ENCODE measurements around the gene LDB2.
"Not testable (repeated sequence)": the region's sequence is repeated elsewhere in the genome, so short reads cannot be mapped to it uniquely, and the experiment has no call there.

Gene LDB2

GRCh38 chr4:16672421-16672820 is 226.0 kb downstream of the LDB2 start:
- DNase-seq, result no peak

GRCh38 chr4:16671741-16672140 is 226.7 kb downstream of the LDB2 start:
- no peak for DNase-seq

- no peak for DNase-seq
Measured at GRCh38 chr4:16670727-16671126, 227.7 kb downstream of the LDB2 start.

- no peak for DNase-seq
Measured at GRCh38 chr4:16669036-16669435, 229.4 kb downstream of the LDB2 start.

GRCh38 chr4:16668488-16668887 is 230.0 kb downstream of the LDB2 start:
- DNase-seq, result no peak

- no peak for DNase-seq
Measured at GRCh38 chr4:16667464-16667863, 231.0 kb downstream of the LDB2 start.

GRCh38 chr4:16665942-16666551 is 232.4 kb downstream of the LDB2 start:
- no peak for DNase-seq

GRCh38 chr4:16663732-16664131 is 234.7 kb downstream of the LDB2 start:
- DNase-seq, result no peak

GRCh38 chr4:16663307-16663706 is 235.1 kb downstream of the LDB2 start:
- no peak for DNase-seq

GRCh38 chr4:16661813-16662212 is 236.6 kb downstream of the LDB2 start:
- no peak for DNase-seq

- DNase-seq, result no peak
Measured at GRCh38 chr4:16660656-16661055, 237.8 kb downstream of the LDB2 start.

GRCh38 chr4:16659694-16660093 is 238.8 kb downstream of the LDB2 start:
- DNase-seq, result no peak

GRCh38 chr4:16659079-16659478 is 239.4 kb downstream of the LDB2 start:
- DNase-seq, result no peak

GRCh38 chr4:16658183-16658582 is 240.3 kb downstream of the LDB2 start:
- no peak for DNase-seq

- DNase-seq, result no peak
Measured at GRCh38 chr4:16655111-16655510, 243.3 kb downstream of the LDB2 start.

GRCh38 chr4:16652732-16653305 is 245.6 kb downstream of the LDB2 start:
- no peak for DNase-seq

GRCh38 chr4:16646459-16646858 is 252.0 kb downstream of the LDB2 start:
- DNase-seq, result no peak

- no peak for DNase-seq
Measured at GRCh38 chr4:16643893-16644292, 254.6 kb downstream of the LDB2 start.

- no peak for DNase-seq
Measured at GRCh38 chr4:16642897-16643296, 255.5 kb downstream of the LDB2 start.

GRCh38 chr4:16641971-16642370 is 256.5 kb downstream of the LDB2 start:
- DNase-seq, result no peak

- DNase-seq, result no peak
Measured at GRCh38 chr4:16636912-16637630, 261.4 kb downstream of the LDB2 start.

- no peak for DNase-seq
Measured at GRCh38 chr4:16636304-16636703, 262.1 kb downstream of the LDB2 start.

- not testable (repeated sequence) for DNase-seq
Measured at GRCh38 chr4:16629274-16629673, 269.2 kb downstream of the LDB2 start.

GRCh38 chr4:16628835-16629234 is 269.6 kb downstream of the LDB2 start:
- not testable (repeated sequence) for DNase-seq

GRCh38 chr4:16627999-16628398 is 270.4 kb downstream of the LDB2 start:
- no peak for DNase-seq
